Activated gamma-delta T cell treated with Interleukin-2 at 50 U/mL for 16 hours (primary cell): Measurements from ENCODE around the gene PDRG1.
"Not testable (repeated sequence)": the region's sequence is repeated elsewhere in the genome, so short reads cannot be mapped to it uniquely, and the experiment has no call there.

ENCODE experiments used
- DNase-seq: peaks from one replicate; pipeline ENCODE4 v3.0.0-alpha.2; 2020

PDRG1 gene

DNA sequence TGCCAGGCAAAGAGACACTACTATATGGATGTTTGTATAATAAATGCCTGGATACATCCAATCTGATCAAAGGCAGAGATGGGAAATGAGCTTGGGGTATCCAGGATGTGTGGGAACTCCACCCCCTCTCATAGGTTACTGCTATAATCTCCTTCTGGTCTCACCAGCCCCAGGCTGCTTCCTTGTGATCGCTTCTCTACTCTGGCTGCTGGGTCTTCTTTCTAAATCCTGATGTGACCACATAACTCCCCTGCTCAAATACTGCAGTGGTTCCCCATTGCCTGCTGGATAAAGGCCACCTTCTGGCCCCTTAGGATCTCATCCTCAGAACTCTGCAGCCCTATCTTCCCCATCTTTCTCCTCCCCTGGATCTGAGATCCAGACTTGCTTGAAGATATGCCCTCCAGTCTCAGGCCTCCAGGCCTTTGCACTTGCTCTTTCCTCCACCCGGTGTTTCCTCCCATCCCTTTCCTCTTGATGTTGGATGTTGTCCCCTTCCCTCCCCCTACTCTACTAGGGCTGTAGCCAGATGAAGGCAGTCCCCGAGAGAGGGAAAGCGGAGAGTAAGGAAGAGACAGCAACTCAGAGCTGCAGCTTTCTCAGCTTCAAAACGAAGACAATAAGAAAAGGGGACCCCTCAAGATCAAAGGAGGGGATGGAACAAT is 15.3 kb upstream of the PDRG1 start:
- DNase-seq: no peak

DNA sequence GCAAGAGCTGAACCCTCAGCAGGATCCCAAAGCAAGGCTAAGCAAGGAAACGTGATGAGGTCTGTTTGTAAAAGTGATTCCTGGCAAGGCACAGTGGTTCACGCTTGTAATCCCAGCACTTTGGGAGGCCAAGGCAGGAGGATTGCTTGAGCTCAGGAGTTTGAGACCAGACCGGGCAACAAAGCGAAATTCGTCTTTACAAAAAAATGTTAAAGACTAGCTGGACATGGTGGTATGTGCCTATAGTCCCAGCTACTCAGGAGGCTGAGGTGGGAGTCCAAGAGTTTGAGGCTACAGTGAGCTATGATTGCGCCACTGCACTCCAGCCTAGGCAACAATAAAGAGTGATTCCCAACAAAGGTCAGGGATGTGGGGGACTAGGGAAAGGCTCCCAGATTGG is 12.0 kb upstream of the PDRG1 start:
- no peak for DNase-seq

DNA sequence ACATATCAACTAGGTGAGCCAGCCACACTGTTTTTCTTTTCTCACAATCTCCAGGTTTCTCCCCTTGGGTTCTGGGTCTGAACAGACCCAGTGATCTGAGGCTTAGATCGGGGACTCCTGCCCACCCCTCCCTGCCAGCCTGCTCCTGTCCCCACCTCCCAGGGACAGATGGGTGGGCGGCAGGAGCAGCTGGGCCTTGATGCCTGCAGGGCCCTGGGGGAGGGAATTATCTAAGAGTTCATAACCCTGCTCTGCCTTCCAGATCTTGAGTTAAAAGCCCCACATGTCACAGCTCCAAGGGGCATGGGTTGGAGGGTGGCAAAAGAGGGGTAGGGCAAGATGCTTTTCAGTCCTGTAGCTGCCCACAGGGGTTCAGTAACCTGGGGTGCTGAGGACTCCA is 10.9 kb upstream of the PDRG1 start:
- DNase-seq: no peak

DNA sequence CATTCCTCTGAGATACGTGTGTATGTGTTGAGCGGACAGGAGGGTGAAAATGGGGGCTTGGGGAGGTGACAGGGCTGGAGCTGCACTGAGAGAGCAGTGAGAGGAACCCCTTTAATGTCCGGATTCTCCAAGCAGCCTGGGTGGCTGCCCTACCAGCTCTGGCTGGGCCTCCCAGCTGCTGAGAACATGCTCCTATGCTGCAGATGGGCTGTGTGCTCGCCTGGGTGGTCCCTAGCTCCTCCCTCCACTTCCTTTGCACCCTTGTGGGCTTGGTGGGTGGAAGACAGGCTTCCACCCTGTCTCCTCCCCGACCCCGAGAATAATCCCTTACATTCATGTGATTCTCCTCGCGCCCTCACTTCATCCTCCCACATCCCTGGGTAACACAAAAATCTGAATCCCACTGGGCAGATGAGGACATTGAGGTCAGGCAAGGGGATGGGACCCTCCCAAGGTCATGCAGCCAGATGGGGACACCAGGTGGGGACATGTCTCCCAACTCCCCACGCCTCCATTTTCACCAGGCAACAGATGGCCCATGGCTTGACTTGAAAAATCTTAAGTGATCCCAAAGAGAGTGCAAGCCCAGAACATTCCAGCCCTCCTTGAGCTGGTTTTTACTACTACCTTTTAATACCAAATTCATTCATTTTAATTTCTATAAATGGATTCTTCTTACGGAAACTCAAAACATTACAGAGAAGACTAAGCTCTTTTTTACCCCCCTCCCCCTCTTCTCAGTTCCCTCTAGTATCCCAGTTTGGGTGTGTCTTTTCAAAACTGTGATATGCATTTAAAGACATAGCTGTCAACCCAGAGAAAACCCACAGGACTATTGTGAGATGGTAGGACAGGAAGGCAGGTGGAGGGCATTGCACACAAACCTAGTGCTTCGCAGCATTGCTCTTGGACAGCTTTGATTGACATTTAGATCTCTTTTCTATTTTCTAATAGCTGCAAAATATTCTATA is 5.0 kb upstream of the PDRG1 start:
- no peak for DNase-seq

DNA sequence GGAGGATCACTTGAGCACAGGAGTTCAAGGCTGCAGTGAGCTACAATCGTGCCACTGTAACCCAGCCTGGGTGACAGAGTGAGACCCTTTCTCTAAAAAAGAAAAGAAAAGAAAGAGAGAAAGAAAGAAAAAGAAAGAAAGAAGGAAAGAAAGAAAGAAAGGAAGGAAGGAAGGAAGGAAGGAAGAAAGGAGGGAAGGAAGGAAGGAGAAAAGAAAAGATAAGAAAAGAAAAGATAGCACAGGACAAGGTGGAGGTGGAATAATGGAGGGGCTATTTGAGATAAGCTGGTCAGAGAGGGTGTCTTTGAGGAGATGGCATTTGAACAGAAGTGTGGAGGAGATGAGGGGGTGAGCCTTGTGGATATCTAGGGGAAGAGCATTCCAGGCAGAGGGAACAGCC is 2.7 kb upstream of the PDRG1 start:
- DNase-seq: no peak

DNA sequence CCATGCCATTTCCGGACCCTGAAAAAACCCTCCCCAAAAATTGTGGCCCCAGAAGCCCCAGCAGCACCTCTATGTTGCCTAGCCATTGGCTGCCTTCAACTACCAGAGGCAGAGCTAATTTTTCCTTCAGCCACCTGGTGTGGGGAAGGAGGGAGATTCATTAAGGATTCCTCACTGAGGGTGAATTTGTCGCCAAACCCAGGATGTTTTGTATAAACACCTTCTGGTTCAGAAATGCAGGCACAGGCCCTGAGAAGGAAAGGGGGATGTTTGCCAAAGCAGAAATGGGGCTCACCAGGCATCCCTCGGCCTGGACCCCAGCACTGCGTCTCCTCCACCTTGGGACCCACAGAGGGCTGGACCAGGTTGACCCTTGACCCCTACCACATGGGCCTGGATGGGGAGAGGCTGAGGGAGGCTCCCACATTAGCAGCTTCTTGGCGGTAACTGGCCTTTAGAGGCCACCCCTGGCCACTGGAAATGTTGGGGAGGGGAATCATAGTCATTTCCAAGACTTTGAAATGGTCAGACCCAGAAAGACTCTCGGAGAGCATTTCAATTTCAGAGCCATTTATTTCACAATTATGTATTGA is 1.8 kb upstream of the PDRG1 start:
- no peak for DNase-seq

DNA sequence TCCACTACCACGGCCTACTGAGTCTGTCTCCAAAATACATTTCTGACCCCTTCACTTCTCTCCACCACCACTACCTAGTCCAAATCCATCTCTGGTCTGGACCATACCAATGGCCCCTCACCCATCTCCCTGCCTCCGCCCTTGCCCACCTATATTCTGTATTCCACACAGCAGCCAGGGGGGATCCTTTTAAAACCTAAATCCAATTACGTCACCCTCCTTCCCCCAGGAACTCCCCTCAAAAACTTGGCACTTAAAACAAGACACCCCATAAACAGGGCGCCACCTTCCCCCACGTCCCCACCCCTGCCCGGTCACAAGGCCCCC is 680 bp downstream of the PDRG1 start:
- no peak for DNase-seq

DNA sequence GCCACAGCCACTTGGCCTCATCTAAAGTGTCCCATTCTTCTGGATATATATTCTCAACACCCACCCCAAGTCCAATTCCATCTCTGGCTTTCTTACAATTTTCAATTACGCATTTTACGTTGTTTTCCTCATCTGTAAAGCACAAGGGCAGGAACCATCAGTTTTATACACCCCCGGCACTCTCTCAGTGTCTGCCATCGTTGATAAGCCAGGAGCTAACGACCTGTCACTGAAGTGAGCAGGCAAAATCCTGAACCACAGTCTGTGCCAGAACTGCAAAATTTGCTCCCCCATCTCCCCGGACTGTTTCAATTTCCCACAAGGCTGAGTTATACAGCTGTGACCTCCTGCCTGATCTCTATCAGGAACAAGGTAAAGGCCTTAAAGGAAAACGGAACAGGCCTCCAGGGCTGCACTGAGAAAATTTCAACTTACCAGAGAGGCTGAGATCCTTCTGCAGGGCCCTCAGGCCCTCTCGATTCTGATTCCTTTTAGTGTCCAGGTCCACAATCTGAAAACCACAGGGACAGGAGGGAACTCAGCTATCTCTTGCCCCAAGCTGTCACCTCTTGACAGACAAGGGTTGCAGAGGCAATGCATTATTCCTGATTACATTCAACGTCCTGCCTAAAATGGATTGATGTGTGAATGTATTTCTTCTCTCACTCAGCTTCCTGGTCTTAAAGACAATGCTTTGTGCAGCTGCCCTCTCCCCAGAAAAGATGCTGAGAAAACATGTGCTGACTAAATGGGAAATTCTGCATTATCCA is 1.8 kb downstream of the PDRG1 start:
- no peak for DNase-seq

DNA sequence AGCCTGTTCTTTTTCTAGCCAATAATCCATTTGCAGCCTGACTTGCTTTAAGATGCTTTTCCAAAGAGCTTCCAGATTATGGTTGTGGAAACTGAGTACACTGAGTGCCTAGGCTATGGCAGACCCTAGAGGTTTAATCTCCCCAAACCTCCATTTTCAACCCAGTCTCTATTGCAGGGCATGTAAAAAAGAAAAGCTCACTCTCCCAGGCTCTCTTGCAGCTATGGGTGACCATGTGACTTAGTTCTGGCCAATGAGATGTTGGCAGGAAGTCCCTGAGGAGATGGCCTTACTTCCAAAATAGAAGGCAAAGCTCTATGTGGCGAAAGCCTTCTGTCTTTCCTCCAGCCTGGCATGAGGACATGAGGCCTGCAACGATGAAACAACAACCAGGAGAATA is 3.8 kb downstream of the PDRG1 start:
- DNase-seq: no peak

DNA sequence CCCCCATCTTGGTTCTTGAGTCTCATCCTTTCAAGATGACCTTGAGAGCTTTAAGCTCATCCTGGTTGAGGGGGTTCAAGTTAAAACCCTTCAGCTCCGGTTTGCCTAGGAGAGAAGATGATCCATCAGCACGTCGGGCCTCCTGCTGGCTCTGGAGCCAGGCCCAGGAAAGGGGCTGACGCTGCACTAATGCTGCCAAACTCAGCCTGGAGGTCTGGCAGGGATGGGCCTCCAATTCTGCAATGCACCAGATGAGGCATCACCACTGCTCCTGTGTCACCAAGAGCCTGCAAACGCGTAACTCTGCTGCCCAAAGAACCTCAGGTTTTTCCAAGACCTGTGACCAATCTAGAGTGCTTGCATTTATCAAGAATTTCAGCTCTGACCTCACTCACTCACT is 6.1 kb downstream of the PDRG1 start:
- no peak for DNase-seq

DNA sequence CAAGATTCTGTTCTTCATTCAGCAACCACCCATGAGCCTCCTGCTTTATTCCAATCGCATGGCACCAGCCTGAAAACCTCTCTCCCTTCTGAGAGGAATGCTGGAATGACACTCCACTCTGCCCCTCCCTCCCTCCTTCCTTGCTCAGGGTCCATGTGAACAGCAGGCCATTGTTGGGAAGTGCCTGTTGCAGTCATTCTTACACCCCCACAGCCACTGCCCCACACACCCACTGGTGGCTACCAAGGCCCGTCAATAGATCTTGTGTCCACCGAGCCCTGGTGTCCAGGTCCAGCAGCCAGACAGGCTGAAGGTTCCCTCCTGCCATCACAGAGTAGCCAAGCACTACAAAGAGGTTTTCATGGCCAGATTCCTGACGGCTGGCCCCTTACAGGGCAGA is 6.5 kb downstream of the PDRG1 start:
- DNase-seq: no peak

DNA sequence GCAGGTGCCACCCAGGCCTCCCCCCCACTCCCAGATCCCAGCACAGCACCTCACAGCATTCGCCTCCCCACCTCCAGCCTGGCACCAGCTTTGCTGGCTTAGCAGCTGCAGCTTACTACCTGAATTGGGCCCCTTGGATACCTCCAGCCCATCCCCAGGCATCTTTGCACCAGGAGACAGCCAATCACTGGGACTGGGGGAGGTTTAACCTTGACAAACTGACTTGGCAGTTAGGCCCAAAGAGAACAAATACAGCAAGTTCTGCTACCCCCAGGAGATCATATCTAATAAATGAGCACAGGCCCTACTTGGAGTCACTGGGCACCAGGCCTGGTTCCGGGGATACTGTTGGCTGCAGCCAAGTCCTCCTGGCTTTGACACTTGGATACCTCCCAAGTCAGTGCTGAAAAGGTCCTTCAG is 8.8 kb downstream of the PDRG1 start:
- DNase-seq: no peak

DNA sequence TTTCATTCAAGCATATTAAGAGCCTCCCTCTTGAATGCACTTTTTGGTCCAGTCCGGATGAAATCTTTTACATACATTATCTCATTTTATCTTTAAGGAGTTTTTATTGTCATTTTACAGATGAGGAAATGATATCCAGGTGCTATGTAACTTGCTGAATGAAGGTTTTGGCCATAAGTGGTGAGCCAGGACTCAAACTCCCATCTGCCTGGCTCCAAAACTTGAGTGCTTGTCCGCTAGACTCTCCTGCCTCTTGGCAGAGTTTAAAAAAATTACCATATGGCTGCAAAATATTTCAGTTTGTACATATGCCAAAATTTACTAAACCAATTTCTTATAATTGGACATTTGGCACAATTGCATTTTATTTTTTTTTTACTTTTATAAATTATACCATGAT is 12.2 kb downstream of the PDRG1 start:
- DNase-seq: no peak

DNA sequence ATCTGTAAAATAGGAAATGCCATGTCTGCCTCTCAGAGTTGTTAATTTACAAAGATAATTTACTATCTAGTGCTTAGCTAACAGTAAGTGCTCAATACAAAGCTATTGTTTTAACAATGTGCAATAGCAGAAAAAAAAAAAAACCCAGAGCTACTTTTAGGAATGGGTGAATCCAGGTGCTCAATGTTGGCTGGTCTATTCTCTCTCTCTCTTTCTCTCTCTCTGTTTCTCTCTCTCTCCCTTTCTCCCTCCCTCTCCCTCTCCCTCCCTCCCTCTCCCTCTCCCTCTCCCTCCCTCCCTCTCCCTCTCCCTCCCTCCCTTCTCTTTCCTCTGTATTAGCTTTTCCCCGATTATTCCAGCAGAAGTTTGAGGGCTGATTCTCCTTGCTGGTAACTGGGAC is 14.0 kb downstream of the PDRG1 start:
- no peak for DNase-seq

DNA sequence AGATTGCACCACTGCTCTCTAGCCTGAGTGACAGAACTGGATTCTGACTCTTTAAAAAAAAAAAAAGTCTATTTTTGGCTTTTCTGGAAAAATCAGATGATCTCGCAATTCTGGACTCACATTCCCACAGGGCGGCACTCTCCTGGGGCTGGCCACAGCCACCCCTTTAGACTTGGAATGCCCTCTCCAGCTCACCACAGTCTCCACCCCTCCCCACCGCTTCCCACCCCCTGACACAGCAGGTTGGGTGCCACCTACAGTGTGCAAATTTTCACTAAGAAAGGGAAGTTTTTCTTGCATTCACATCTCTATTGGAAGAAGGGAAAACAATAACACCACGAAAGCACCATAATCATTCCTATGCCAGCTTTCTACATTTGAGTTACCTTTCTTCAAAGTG is 15.4 kb downstream of the PDRG1 start:
- DNase-seq: no peak

DNA sequence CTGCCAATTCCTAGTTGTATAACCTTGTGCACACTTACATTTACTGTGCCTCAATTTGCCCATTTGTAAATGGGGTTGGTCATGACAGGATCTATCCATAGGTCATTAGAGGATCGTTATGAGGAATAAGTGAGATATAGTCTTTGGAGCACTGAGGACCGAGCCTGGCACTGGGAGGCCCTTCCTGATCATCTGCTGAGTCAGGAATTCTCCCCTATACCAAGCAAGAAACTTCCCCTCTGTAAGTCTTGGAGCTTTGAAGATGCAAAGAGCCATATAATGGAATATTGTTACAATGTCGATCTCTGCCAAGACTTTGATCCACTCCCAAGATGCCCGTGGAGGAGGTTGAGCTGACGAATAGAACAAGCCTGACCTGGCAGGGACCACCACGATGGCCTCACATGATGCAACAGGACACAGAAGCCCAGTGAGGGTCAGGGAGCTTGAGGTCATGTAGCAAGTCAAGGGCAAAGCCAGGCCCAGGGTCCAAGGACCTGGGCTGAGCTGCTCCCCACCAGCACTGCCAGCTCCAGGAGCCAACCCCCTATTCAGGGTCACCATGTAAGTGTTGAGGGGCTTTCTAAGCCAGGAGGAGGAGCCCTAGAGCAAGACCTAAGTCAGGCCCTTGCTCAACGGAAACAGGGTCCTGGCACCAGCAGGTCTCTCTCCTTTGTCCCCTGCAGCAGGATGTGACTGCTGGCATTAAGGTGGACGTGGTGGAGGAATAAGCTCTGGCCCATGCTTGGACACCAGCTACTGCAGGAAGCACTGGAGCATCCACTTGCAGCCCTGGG is 16.7 kb downstream of the PDRG1 start:
- DNase-seq: no peak

DNA sequence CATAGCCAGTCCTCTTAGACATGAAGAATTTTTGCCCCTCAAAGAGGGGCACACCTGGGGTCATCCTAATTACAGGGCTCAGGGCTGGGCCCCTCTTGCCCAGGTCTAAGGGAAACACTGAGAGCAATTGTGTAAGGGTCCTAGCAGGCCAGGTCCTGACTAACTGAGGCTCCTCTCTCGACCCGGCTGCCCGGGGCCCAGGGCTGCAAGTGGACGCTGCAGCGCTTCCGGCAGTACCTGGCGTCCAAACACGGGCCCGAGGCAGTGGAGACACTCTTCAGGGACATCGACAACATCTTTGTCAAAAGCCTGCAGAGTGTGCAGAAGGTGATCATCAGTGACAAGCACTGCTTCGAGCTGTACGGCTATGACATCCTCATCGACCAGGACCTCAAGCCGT is 17.4 kb downstream of the PDRG1 start:
- DNase-seq: no peak

DNA sequence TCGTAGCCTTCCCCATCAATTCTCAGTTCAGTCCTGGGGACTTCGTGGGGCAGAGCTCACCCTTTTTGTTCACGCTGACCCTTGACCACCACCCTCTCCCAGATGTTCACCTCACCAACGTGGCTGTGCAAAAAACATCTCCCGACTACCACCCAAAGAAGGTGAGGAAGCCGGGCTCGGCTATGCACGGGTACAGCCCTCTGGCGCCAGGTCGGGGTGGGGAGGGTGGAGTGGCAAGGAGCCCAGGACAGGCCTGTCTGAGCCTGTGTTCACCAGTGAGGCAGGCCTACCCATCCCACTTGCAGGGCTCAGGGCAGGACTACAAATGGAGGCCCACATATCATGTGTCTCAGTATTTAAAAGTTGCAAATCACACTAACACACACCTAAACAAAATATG is 18.1 kb downstream of the PDRG1 start:
- DNase-seq: no peak

DNA sequence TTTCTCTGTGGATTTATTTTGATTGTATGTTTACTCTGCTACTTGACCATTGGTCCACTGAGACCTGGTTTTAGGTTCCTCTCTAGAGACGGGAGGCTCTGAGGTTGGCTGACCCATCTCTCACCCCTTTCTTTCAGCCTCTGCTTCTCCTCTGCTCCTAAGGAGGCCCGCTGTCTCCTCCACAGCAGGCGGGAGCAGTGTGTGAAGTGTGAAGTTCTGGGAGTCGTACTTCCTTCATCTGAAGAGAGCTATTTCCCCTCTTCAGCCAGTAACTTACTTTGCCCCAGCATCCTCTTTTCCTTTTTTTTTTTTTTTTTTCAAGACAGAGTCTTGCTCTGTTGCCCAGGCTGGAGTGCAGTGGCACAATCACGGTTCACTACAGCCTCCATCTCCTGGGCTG is 21.1 kb downstream of the PDRG1 start:
- DNase-seq: no peak

DNA sequence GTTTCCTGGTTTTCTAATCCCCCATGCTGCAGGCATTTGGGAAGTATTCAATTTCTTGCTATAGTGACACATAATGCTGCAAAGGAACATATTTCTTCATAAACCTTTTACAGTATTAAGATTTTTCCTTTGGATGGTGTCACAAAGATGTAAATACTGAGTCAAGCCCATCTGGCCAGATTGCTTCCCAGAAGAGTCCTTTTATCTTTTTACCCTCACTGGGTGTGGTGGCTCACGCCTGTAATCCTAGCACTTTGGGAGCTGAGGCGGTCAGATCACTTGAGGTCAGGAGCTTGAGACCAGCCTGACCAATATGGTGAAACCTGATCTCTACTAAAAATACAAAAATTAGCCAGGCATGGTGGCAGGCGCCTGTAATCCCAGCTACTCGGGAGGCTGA is 22.2 kb downstream of the PDRG1 start:
- DNase-seq: not testable (repeated sequence)

DNA sequence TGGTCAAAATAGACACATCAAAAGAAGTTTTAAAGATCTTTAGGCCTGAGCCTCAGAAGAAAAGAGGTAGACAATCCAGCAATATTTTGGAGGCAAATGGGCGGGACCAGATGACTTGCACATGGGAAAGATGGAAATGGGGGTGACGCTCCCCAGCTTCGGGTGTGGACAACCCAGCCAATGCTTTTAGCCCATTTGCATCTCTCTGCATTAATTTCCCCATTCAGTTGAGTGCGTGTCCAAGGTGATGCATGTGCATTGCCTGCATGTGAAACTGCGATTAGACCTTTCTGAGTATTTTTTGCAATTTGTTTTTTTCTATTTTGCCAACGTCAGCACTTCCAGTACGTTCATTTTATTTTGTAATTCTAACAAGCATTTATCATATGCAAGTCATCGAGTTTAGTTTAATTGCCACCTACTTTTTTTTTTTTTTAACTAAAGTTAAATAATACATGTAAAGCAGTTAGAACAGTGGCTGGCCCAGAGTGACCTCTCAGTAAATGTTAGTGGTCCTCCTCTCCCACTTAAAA is 24.2 kb downstream of the PDRG1 start:
- DNase-seq: no peak

DNA sequence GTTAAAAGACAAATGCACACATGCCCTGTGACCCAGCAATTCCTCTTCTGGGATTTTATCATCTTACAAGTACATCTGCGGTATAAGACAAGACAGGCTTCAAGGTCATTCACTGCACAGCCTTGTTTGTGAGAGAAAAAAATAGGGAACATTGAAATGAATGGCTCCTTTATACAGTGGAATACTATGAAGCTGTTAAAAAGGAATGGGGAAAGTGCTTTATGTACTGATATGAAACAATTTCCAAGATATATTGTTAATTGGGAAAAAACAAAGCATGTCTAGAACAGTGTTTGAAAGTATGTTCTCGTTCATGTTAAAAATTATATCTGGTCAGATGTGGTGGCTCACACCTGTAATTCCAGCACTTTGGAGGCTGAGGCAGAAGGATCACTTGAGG is 25.4 kb downstream of the PDRG1 start:
- no peak for DNase-seq
